RWPE1 (cell line): ENCODE measurements around the gene REM2.
"Not testable (repeated sequence)": the region's sequence is repeated elsewhere in the genome, so short reads cannot be mapped to it uniquely, and the experiment has no call there.

Experiments
- CTCF ChIA-PET: fragments of 350-600 bp; sonication (Branson Sonifier 250); formaldehyde crosslinking; extraction: SDS; loops from one replicate; lab custom pipeline; 2021; lab: Yijun Ruan, JAX
- POLR2A ChIA-PET: fragments of 400-600 bp; formaldehyde crosslinking; extraction: SDS; loops from one replicate; lab custom pipeline; 2020; ENCODE audit warnings: antibody characterized with exemption; ENCODE audit not compliant: low non-redundant PET; lab: Yijun Ruan, JAX
- DNase-seq: peaks from one replicate; pipeline ENCODE4 v3.0.0; 2012; ENCODE audit warnings: low spot score
- H3K27ac ChIP-seq: fragments of 450-650 bp; 2 replicates; pipeline ENCODE4 v1.5.1; 2017
- CTCF ChIP-seq: fragments of 450-650 bp; conservative IDR thresholded peaks from 2 replicates; pipeline ENCODE4 v1.5.1; 2017; ENCODE audit warnings: low read depth, mild to moderate bottlenecking

Gene REM2

GRCh38 chr14:22908601-22909000 is 25.6 kb downstream of the REM2 start:
- TF ChIP-seq CTCF: no peak
- ChIA-PET CTCF (no interaction called here), POLR2A (no interaction called here)
- peak overlapping the region; percentile 24; the same call in 1 of the 2 replicates for H3K27ac ChIP-seq
- no peak for DNase-seq

- CTCF ChIA-PET: no interaction called here
- no peak overlapping the region for H3K27ac ChIP-seq
- DNase-seq: no peak
- TF ChIP-seq CTCF: no peak
- POLR2A ChIA-PET: no interaction called here
Observed at GRCh38 chr14:22910916-22911315, 27.9 kb downstream of the REM2 start.

- DNase-seq, H3K27ac ChIP-seq: not testable (repeated sequence)
- ChIA-PET CTCF (interaction anchor here (0.6 to 1.6 kb wide), 4 partner anchors 42 to 143 kb away, joined by 4 to 7 read pairs (median 6); partner anchors contain the start of gene LRP10), POLR2A (interaction anchor here (0.6 kb wide), 1 partner anchor 31 kb away, joined by 5 read pairs; no protein-coding TSS in a partner anchor)
Observed at GRCh38 chr14:22914836-22915235, 31.8 kb downstream of the REM2 start.

- no peak for TF ChIP-seq CTCF
- CTCF ChIA-PET: interaction anchor here (0.6 to 1.6 kb wide), 4 partner anchors 16 to 44 kb away, joined by 3 to 6 read pairs (median 4); partner anchors contain the start of gene LRP10
Observed at GRCh38 chr14:22915886-22916521, 33.0 kb downstream of the REM2 start.

GRCh38 chr14:22918804-22919600 is 36.0 kb downstream of the REM2 start, which contains the start of gene RBM23:
Gene RBM23 (minus strand): TSS chr14:22919149.
- TF ChIP-seq CTCF: no peak
- H3K27ac ChIP-seq: peak within 1 kb of the TSS; percentile 94
- DNase-seq: peak; percentile 97
- ChIA-PET CTCF (interaction anchor here (1.4 kb wide), 1 partner anchor 68 kb away, joined by 7 read pairs; no protein-coding TSS in a partner anchor), POLR2A (interaction anchor here (0.5 kb wide), 1 partner anchor 8 kb away, joined by 4 read pairs; no protein-coding TSS in a partner anchor)

More at GRCh38 chr14:22915886-22916521, 33.0 kb downstream of the REM2 start:
- POLR2A ChIA-PET: interaction anchor here (0.6 to 1.2 kb wide), 3 partner anchors 34 to 47 kb away, joined by 4 to 6 read pairs (median 5); partner anchors contain the start of gene LRP10
- no peak for DNase-seq
- H3K27ac ChIP-seq: peak overlapping the region; percentile 41

GRCh38 chr14:22919601-22919921 is 36.5 kb downstream of the REM2 start:
- CTCF ChIA-PET: interaction anchor here (0.6 to 1.4 kb wide), 2 partner anchors 19 to 67 kb away, joined by 4 to 7 read pairs; no protein-coding TSS in a partner anchor
- no peak for TF ChIP-seq CTCF

More at GRCh38 chr14:22919601-22919921, 36.5 kb downstream of the REM2 start:
- H3K27ac ChIP-seq: peak overlapping the region; percentile 94
- POLR2A ChIA-PET: interaction anchor here (0.5 kb wide), 1 partner anchor 8 kb away, joined by 4 read pairs; no protein-coding TSS in a partner anchor
- DNase-seq: no peak
